Activated CD4-positive, alpha-beta T cell treated with anti-CD3 and anti-CD28 coated beads for 36 hours (primary cell): Measurements from ENCODE around the gene TUBB6. TPM values are rescaled to one million over a fixed set of nuclear protein-coding genes. Genes with fewer than 3 reads are reported as not detected.

Source experiments
- ATAC-seq: fragments of 200-7000 bp; cut with Tn5 transposase; one replicate; pipeline ENCODE4 v1.10.0; 2021; ENCODE audit warnings: mild to moderate bottlenecking, moderate library complexity
- CTCF ChIA-PET: fragments of 350-600 bp; sonication (Branson Sonifier 250); formaldehyde crosslinking; loops from one replicate; lab custom pipeline; 2021; ENCODE audit warnings: antibody characterized with exemption; lab: Charles Lee
- POLR2A ChIA-PET: fragments of 350-600 bp; sonication (Branson Sonifier 250); formaldehyde crosslinking; loops from one replicate; lab custom pipeline; 2021; ENCODE audit warnings: antibody characterized with exemption, inconsistent platforms; lab: Charles Lee
- DNase-seq: peaks from one replicate; pipeline ENCODE4 v3.0.0-alpha.2; 2020
- H3K27ac Mint-ChIP-seq: one replicate; pipeline ENCODE4 v1.8.0; 2021; ENCODE audit warnings: mixed read lengths
- H3K27me3 Mint-ChIP-seq: one replicate; pipeline ENCODE4 v1.8.0; 2021; ENCODE audit warnings: mixed read lengths
- H3K36me3 Mint-ChIP-seq: one replicate; pipeline ENCODE4 v1.8.0; 2021; ENCODE audit warnings: low read depth, mixed read lengths
- H3K4me1 Mint-ChIP-seq: one replicate; pipeline ENCODE4 v1.8.0; 2021; ENCODE audit warnings: mixed read lengths
- H3K4me3 Mint-ChIP-seq: one replicate; pipeline ENCODE4 v1.8.0; 2021; ENCODE audit warnings: mild to moderate bottlenecking, moderate library complexity, mixed read lengths
- H3K9me3 Mint-ChIP-seq: one replicate; pipeline ENCODE4 v1.8.0; 2021; ENCODE audit warnings: low read depth, mixed read lengths
- intact Hi-C, 2 experiments: fragments of 100-400 bp; cut with DNase I in 1 of 2; cut with micrococcal nuclease in 1 of 2; formaldehyde crosslinking; loops; one replicate each; pipeline versions ENCODE4 v1.14.2 to v1.15.1; 2022 to 2024; cut with DNase I, micrococcal nuclease
- total RNA-seq, 2 experiments: library from RNA; stranded (reverse); gene quantifications; one replicate each; pipeline ENCODE4 v1.2.3, GENCODE V29; 2021

TUBB6 gene
- total RNA-seq, 2 experiments from 2014 or later: 5.4 to 7.2 TPM

GRCh38 chr18:12373116-12373770, 65.2 kb downstream of the TUBB6 start:
- Mint-ChIP-seq H3K9me3 (no peaks in the 10 kb centered on the region), H3K36me3 (peaks cover 33% of the 10 kb centered on the region), H3K4me3 (no peak overlapping the region), H3K27ac (no peak overlapping the region), H3K4me1 (peaks cover 53% of the 10 kb centered on the region), H3K27me3 (no peaks in the 10 kb centered on the region)
- intact Hi-C loops: no loop called here
- POLR2A ChIA-PET: interaction anchor here (0.6 kb wide), 1 partner anchor 137 kb away, joined by 4 read pairs; no protein-coding TSS in a partner anchor
- CTCF ChIA-PET: interaction anchor here (1.0 kb wide), 1 partner anchor 305 kb away, joined by 3 read pairs; no protein-coding TSS in a partner anchor
- DNase-seq (no peak), ATAC-seq (no peak)

GRCh38 chr18:12373771-12374116, 65.7 kb downstream of the TUBB6 start:
- peaks cover 32% of the 10 kb centered on the region for H3K36me3 Mint-ChIP-seq
- ATAC-seq (no peak), DNase-seq (no peak)
- intact Hi-C loops: no loop called here
- H3K27ac Mint-ChIP-seq: no peak overlapping the region
- CTCF ChIA-PET: no interaction called here
- POLR2A ChIA-PET: no interaction called here
- H3K4me3 Mint-ChIP-seq: no peak overlapping the region
- peaks cover 53% of the 10 kb centered on the region for H3K4me1 Mint-ChIP-seq
- H3K27me3 Mint-ChIP-seq: no peaks in the 10 kb centered on the region
- no peaks in the 10 kb centered on the region for H3K9me3 Mint-ChIP-seq

GRCh38 chr18:12374401-12374800, 66.4 kb downstream of the TUBB6 start:
- DNase-seq (peak; percentile 48), ATAC-seq (no peak)
- ChIA-PET CTCF (no interaction called here), POLR2A (no interaction called here)
- Mint-ChIP-seq H3K36me3 (peaks cover 28% of the 10 kb centered on the region), H3K4me1 (peaks cover 53% of the 10 kb centered on the region), H3K27ac (no peak overlapping the region), H3K9me3 (no peaks in the 10 kb centered on the region), H3K4me3 (peak overlapping the region; percentile 92), H3K27me3 (no peaks in the 10 kb centered on the region)
- intact Hi-C loops: no loop called here

Other genes starting within 250 kb of the TUBB6 start
- not detected for gene ANKRD62, start 214.4 kb upstream of the TUBB6 start, total RNA-seq
- not detected for gene CIDEA, start 53.9 kb upstream of the TUBB6 start, total RNA-seq
- gene AFG3L2, start 69.0 kb downstream of the TUBB6 start, total RNA-seq: 10 to 100 TPM; 38.0 to 56.5 TPM
- gene PRELID3A, start 99.7 kb downstream of the TUBB6 start, total RNA-seq: 1 to 10 TPM; 3.0 to 3.6 TPM